ENCODE data around the gene CECR2.

CECR2 gene

GRCh38 chr22:17588606-17589005 is 219.3 kb downstream of the CECR2 start:
- FAIRE-seq: no peak

GRCh38 chr22:17589810-17590375 is 220.6 kb downstream of the CECR2 start:
- no peak for FAIRE-seq
- DNase-seq (ENCODE audit: extremely low spot score, insufficient read length, low read depth): no peak

More at GRCh38 chr22:17588606-17589005, 219.3 kb downstream of the CECR2 start:
- DNase-seq (ENCODE audit: extremely low spot score, insufficient read length, low read depth): no peak

GRCh38 chr22:17590586-17590985 is 221.3 kb downstream of the CECR2 start:
- no peak for FAIRE-seq
- no peak for DNase-seq (ENCODE audit: extremely low spot score, insufficient read length, low read depth)

GRCh38 chr22:17592201-17592600 is 222.9 kb downstream of the CECR2 start:
- DNase-seq (ENCODE audit: extremely low spot score, insufficient read length, low read depth): no peak
- no peak for FAIRE-seq

- DNase-seq (ENCODE audit: extremely low spot score, insufficient read length, low read depth) (no peak), FAIRE-seq (no peak)
These were observed 227.0 kb downstream of the CECR2 start for GRCh38 chr22:17596226-17596625.

- FAIRE-seq: no peak
These were observed 228.0 kb downstream of the CECR2 start for GRCh38 chr22:17597217-17597616.

GRCh38 chr22:17598318-17598717 is 229.1 kb downstream of the CECR2 start:
- DNase-seq (ENCODE audit: extremely low spot score, insufficient read length, low read depth) (no peak), FAIRE-seq (no peak)

More at GRCh38 chr22:17597217-17597616, 228.0 kb downstream of the CECR2 start:
- DNase-seq (ENCODE audit: extremely low spot score, insufficient read length, low read depth): no peak

- DNase-seq (ENCODE audit: extremely low spot score, insufficient read length, low read depth) (no peak), FAIRE-seq (no peak)
These were observed 231.8 kb downstream of the CECR2 start for GRCh38 chr22:17601031-17601430.

GRCh38 chr22:17603668-17604067 is 234.4 kb downstream of the CECR2 start:
- FAIRE-seq (no peak), DNase-seq (ENCODE audit: extremely low spot score, insufficient read length, low read depth) (no peak)

GRCh38 chr22:17606496-17606895 is 237.2 kb downstream of the CECR2 start:
- FAIRE-seq (no peak), DNase-seq (ENCODE audit: extremely low spot score, insufficient read length, low read depth) (no peak)
